Ascending aorta (tissue), 2 donors: ENCODE data around the gene YIF1A. TPM values are rescaled to one million over a fixed set of nuclear protein-coding genes. Genes with fewer than 3 reads are reported as not detected.
A peak's percentile ranks its signal among the peaks of the same experiment; 100 is the strongest.
"Not testable (repeated sequence)": the region's sequence is repeated elsewhere in the genome, so short reads cannot be mapped to it uniquely, and the experiment has no call there.

ENCODE experiments used
- DNase-seq, 2 donors: peaks; one replicate each; pipeline ENCODE4 v3.0.0-alpha.2; 2019; ENCODE audit warnings: low spot score in 2 of 2
- H3K27ac ChIP-seq, 2 donors: fragments of 200-600 bp; sonication (generic); one replicate each; pipeline ENCODE4 v1.5.1; 2016 to 2017; ENCODE audit warnings: mild to moderate bottlenecking in 1 of 2
- H3K27me3 ChIP-seq: fragments of 200-600 bp; sonication (generic); one replicate; pipeline ENCODE4 v1.5.1; 2017
- H3K36me3 ChIP-seq, 2 donors: fragments of 200-600 bp; sonication (generic); one replicate each; pipeline ENCODE4 v1.5.1; 2016
- H3K4me1 ChIP-seq, 2 donors: fragments of 200-600 bp; sonication (generic); one replicate each; pipeline ENCODE4 v1.5.1; 2016 to 2017; ENCODE audit warnings: mild to moderate bottlenecking in 1 of 2
- H3K4me3 ChIP-seq, 2 donors: fragments of 200-600 bp; sonication (generic); one replicate each; pipeline ENCODE4 v1.5.1; 2016 to 2017; ENCODE audit warnings: mild to moderate bottlenecking in 1 of 2
- H3K9me3 ChIP-seq, 2 donors: fragments of 200-600 bp; sonication (generic); one replicate each; pipeline ENCODE4 v1.5.1; 2016
- intact Hi-C: fragments of 100-400 bp; cut with DNase I; formaldehyde crosslinking; loops from one replicate; pipeline ENCODE4 v1.15.1; 2023
- total RNA-seq: library from RNA; depleted of rRNA; stranded (reverse); fragments of >200 nt; gene quantifications from one replicate; pipeline ENCODE4 v1.1.0, GENCODE V29; 2016
- TF ChIP-seq, protein P1 (sequence below), 3 experiments: fragments of 200-600 bp in 2 of 3; fragments of 450-650 bp in 1 of 3; sonication (generic) in 2 of 3; IDR thresholded peaks; one replicate each; pipeline ENCODE4 v1.5.1; 2016 to 2019; ENCODE audit warnings: antibody characterized with exemption in 3 of 3, mild to moderate bottlenecking in 1 of 3, moderate library complexity in 1 of 3

YIF1A gene
- total RNA-seq, 1 donor from 2014 or later, result 161 TPM

DNA sequence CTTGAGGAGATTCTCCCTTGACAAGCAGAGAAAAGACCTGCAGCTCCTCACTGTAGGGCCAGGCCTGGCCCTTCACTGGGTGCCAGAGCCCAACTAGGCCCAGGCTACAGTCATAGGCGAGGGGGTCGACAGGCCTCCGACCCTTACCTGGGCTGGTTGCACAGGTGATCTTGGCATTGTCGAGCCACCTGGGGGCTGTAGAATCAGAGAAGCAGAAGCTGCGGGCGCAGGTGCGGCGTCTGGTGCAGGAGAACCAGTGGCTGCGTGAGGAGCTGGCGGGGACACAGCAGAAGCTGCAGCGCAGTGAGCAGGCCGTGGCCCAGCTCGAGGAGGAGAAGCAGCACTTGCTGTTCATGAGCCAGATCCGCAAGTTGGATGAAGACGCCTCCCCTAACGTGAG is 27.4 kb downstream of the YIF1A start:
- no peak for DNase-seq
- no peak overlapping the region for H3K4me3 ChIP-seq
- H3K27me3 ChIP-seq, result no peaks in the 10 kb centered on the region
- peaks cover 31 to 55% of the 10 kb centered on the region in 2 donors for H3K36me3 ChIP-seq
- H3K9me3 ChIP-seq, result no peaks in the 10 kb centered on the region
- TF ChIP-seq, protein P1, sequence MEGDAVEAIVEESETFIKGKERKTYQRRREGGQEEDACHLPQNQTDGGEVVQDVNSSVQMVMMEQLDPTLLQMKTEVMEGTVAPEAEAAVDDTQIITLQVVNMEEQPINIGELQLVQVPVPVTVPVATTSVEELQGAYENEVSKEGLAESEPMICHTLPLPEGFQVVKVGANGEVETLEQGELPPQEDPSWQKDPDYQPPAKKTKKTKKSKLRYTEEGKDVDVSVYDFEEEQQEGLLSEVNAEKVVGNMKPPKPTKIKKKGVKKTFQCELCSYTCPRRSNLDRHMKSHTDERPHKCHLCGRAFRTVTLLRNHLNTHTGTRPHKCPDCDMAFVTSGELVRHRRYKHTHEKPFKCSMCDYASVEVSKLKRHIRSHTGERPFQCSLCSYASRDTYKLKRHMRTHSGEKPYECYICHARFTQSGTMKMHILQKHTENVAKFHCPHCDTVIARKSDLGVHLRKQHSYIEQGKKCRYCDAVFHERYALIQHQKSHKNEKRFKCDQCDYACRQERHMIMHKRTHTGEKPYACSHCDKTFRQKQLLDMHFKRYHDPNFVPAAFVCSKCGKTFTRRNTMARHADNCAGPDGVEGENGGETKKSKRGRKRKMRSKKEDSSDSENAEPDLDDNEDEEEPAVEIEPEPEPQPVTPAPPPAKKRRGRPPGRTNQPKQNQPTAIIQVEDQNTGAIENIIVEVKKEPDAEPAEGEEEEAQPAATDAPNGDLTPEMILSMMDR (IDR thresholded peaks at IDR 0.05), result no peak
- no peak overlapping the region for H3K27ac ChIP-seq
- H3K4me1 ChIP-seq, result peaks cover 9 to 10% of the 10 kb centered on the region in 2 donors
- intact Hi-C loops, result loop anchor here (10.0 kb wide), 1 partner anchor 407 kb away; the partner anchor contains the start of gene CFL1

- H3K4me3 ChIP-seq, result no peak overlapping the region
- intact Hi-C loops, result loop anchor here (10.0 kb wide), 1 partner anchor 405 kb away; the partner anchor contains the start of gene CFL1
- peaks cover 31 to 41% of the 10 kb centered on the region in 2 donors for H3K36me3 ChIP-seq
Observed at GRCh38 chr11:66259956-66260355, 29.0 kb downstream of the YIF1A start.

DNA sequence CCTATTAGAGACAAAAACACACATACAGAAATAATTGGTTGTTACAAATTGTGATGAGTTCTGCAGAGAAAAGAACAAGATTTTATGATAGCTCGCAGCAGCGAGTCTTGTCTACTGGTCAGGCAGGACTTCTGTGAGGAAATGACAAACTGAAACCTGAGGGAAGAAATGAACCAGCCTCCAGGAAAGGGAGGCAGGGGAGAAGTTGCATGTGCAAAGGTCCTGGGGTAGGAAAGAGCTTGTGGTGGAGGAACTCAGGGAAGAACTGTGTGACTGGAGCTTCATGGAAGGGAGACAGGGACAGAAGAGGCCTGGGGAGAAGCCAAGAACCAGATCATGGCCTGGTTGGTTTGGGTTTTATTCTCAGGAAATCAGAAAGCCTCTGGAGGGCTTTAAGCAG is 29.7 kb downstream of the YIF1A start:
- TF ChIP-seq, protein P1 (IDR thresholded peaks at IDR 0.05), result no peak
- Histone ChIP-seq H3K36me3 (peaks cover 23 to 35% of the 10 kb centered on the region in 2 donors), H3K4me3 (peak overlapping the region in 1 of 2 donors; percentile 91), H3K9me3 (no peaks in the 10 kb centered on the region), H3K27me3 (no peaks in the 10 kb centered on the region), H3K4me1 (peaks cover 8 to 9% of the 10 kb centered on the region in 2 donors), H3K27ac (no peak overlapping the region)
- DNase-seq, result no peak
- intact Hi-C loops, result no loop called here

More at GRCh38 chr11:66259956-66260355, 29.0 kb downstream of the YIF1A start:
- no peaks in the 10 kb centered on the region for H3K27me3 ChIP-seq
- DNase-seq, result no peak
- no peak overlapping the region for H3K27ac ChIP-seq
- no peaks in the 10 kb centered on the region for H3K9me3 ChIP-seq
- peaks cover 8 to 9% of the 10 kb centered on the region in 2 donors for H3K4me1 ChIP-seq
- TF ChIP-seq, protein P1 (IDR thresholded peaks at IDR 0.05), result no peak

- Histone ChIP-seq H3K9me3 (no peaks in the 10 kb centered on the region), H3K36me3 (peaks cover 19 to 35% of the 10 kb centered on the region in 2 donors), H3K27me3 (no peaks in the 10 kb centered on the region), H3K4me3 (peak overlapping the region; percentile 90 to 91), H3K4me1 (peaks cover 8 to 9% of the 10 kb centered on the region in 2 donors), H3K27ac (peak overlapping the region; percentile 76 to 78)
- intact Hi-C loops, result loop anchor here (1.0 kb wide), 1 partner anchor 36 kb away; no protein-coding TSS in a partner anchor
- no peak for DNase-seq
- TF ChIP-seq, protein P1 (IDR thresholded peaks at IDR 0.05), result no peak
Observed at GRCh38 chr11:66258473-66258893, 30.5 kb downstream of the YIF1A start.

- H3K27ac ChIP-seq, H3K27me3 ChIP-seq, DNase-seq, intact Hi-C loops, H3K9me3 ChIP-seq, H3K4me3 ChIP-seq, H3K36me3 ChIP-seq, H3K4me1 ChIP-seq: not testable (repeated sequence)
Observed at GRCh38 chr11:66253081-66253480, 35.9 kb downstream of the YIF1A start.

DNA sequence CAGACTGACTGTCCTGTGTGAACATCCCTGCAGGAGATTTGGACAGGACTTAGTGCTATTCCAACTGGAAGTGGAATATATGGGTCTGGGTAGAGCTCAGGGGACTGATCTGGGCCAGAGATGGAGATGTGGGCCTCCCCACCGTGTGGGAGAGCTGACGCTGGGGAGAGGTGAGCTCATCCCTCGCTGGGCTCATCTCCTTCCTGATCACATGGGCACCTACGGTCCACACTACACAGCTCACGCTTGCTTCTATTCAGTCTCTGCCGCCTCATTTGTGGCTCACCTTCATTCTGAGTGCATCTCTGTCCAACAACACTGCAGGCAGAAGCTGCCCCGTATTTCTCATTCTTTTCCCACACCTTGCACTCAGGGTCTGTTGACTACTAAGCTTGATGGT is 37.1 kb downstream of the YIF1A start:
- Histone ChIP-seq H3K36me3 (peaks cover 0 to 5% of the 10 kb centered on the region in 2 donors), H3K27me3 (no peaks in the 10 kb centered on the region), H3K9me3 (no peaks in the 10 kb centered on the region), H3K27ac (no peak overlapping the region), H3K4me1 (peaks cover 1 to 2% of the 10 kb centered on the region in 2 donors), H3K4me3 (no peak overlapping the region)
- TF ChIP-seq, protein P1 (IDR thresholded peaks at IDR 0.05), result no peak
- intact Hi-C loops, result no loop called here
- no peak for DNase-seq
